RPMI7951 (cell line): ENCODE data around the gene ZFHX2. TPM values are rescaled to one million over a fixed set of nuclear protein-coding genes. Genes with fewer than 3 reads are reported as not detected.

ENCODE experiments used
- total RNA-seq: library from RNA; depleted of rRNA; stranded (reverse); fragments of >200 nt; shearing (Covaris generic); gene quantifications from 2 replicates; pipeline ENCODE4 v1.2.3, GENCODE V29; 2014; rRNA removed

Gene ZFHX2
- total RNA-seq, 1 experiment from 2014 or later = not detected

Other genes with a start within 250 kb of the ZFHX2 start
- 3.0 and 4.3 TPM in 2 replicates for gene PPP1R3E, start 248.9 kb downstream of the ZFHX2 start, total RNA-seq
- 7.1 and 9.5 TPM in 2 replicates for gene BCL2L2, start 244.9 kb downstream of the ZFHX2 start, total RNA-seq
- 45.6 and 49.7 TPM in 2 replicates for gene PABPN1, start 230.3 kb downstream of the ZFHX2 start, total RNA-seq
- gene SLC22A17, start 198.9 kb downstream of the ZFHX2 start, total RNA-seq = 7.4 and 10.4 TPM in 2 replicates
- gene EFS, start 186.6 kb downstream of the ZFHX2 start, total RNA-seq = 2.8 TPM in 2 replicates
- gene IL25, start 179.0 kb downstream of the ZFHX2 start, total RNA-seq = not detected in 2 replicates
- 0.49 and 0.60 TPM in 2 replicates for gene CMTM5, start 174.7 kb downstream of the ZFHX2 start, total RNA-seq
- not detected in 2 replicates for gene MYH6, start 143.5 kb downstream of the ZFHX2 start, total RNA-seq
- gene MYH7, start 116.1 kb downstream of the ZFHX2 start, total RNA-seq = not detected in 2 replicates
- 51.5 and 55.2 TPM in 2 replicates for gene NGDN, start 82.1 kb downstream of the ZFHX2 start, total RNA-seq
- gene THTPA, start 4.5 kb upstream of the ZFHX2 start, total RNA-seq = 8.4 and 12.4 TPM in 2 replicates
- 7.5 and 7.8 TPM in 2 replicates for gene AP1G2, start 16.0 kb upstream of the ZFHX2 start, total RNA-seq
- under 0.01 TPM in 1 of 2 replicates, not detected in the other for gene JPH4, start 27.0 kb upstream of the ZFHX2 start, total RNA-seq
- gene DHRS2, start 84.6 kb upstream of the ZFHX2 start, total RNA-seq = 7.1 and 8.7 TPM in 2 replicates